HEK293T (cell line): ENCODE results near the gene MVB12B.

Experiments
- CTCF ChIA-PET: fragments of 350-600 bp; formaldehyde crosslinking; extraction: SDS; loops from one replicate; lab custom pipeline; 2021; ENCODE audit warnings: antibody characterized with exemption, inconsistent platforms; lab: Yijun Ruan, JAX
- POLR2A ChIA-PET: fragments of 350-600 bp; formaldehyde crosslinking; extraction: SDS; loops from one replicate; lab custom pipeline; 2020; ENCODE audit warnings: antibody characterized with exemption, inconsistent platforms; lab: Yijun Ruan, JAX
- DNase-seq: peaks from one replicate; pipeline ENCODE4 v3.0.0; 2012; ENCODE audit warnings: mixed read lengths; ENCODE audit errors: extremely low spot score
- ARNT ChIP-seq: fragments of 450-650 bp; IDR thresholded peaks from 2 replicates; pipeline ENCODE4 v1.6.1; 2017; ENCODE audit warnings: mild to moderate bottlenecking
- BHLHE40 ChIP-seq: fragments of 450-650 bp; IDR thresholded peaks from 2 replicates; pipeline ENCODE4 v1.6.1; 2016; ENCODE audit warnings: mild to moderate bottlenecking, moderate library complexity, borderline replicate concordance
- CTBP1 ChIP-seq: fragments of 450-650 bp; IDR thresholded peaks from 2 replicates; pipeline ENCODE4 v1.6.1; 2016; ENCODE audit warnings: borderline replicate concordance
- ELF4 ChIP-seq: fragments of 450-650 bp; IDR thresholded peaks from 2 replicates; pipeline ENCODE4 v1.6.1; 2017; ENCODE audit warnings: antibody characterized with exemption
- FOXA1 ChIP-seq: fragments of 450-650 bp; IDR thresholded peaks from 2 replicates; pipeline ENCODE4 v1.6.1; 2016; ENCODE audit warnings: mild to moderate bottlenecking
- FOXK2 ChIP-seq: fragments of 450-650 bp; IDR thresholded peaks from 2 replicates; pipeline ENCODE4 v1.6.1; 2016; ENCODE audit warnings: mild to moderate bottlenecking
- FOXM1 ChIP-seq: fragments of 450-650 bp; IDR thresholded peaks from 2 replicates; pipeline ENCODE4 v1.6.1; 2017; ENCODE audit warnings: mild to moderate bottlenecking, borderline replicate concordance
- HDGF ChIP-seq: fragments of 450-650 bp; IDR thresholded peaks from 2 replicates; pipeline ENCODE4 v1.6.1; 2017; ENCODE audit warnings: antibody characterized with exemption, borderline replicate concordance
- L3MBTL2 ChIP-seq: fragments of 450-650 bp; conservative IDR thresholded peaks from 2 replicates; pipeline ENCODE4 v1.6.1; 2016; ENCODE audit warnings: mild to moderate bottlenecking
- LEF1 ChIP-seq: fragments of 450-650 bp; IDR thresholded peaks from 2 replicates; pipeline ENCODE4 v1.6.1; 2017; ENCODE audit warnings: mild to moderate bottlenecking, borderline replicate concordance
- NFRKB ChIP-seq: fragments of 450-650 bp; IDR thresholded peaks from 2 replicates; pipeline ENCODE4 v1.6.1; 2016; ENCODE audit warnings: mild to moderate bottlenecking, moderate library complexity
- PKNOX1 ChIP-seq: fragments of 450-650 bp; IDR thresholded peaks from 2 replicates; pipeline ENCODE4 v1.6.1; 2016
- SP1 ChIP-seq: fragments of 450-650 bp; IDR thresholded peaks from 2 replicates; pipeline ENCODE4 v1.6.1; 2017
- SUZ12 ChIP-seq: fragments of 450-650 bp; IDR thresholded peaks from 2 replicates; pipeline ENCODE4 v1.6.1; 2016; ENCODE audit warnings: mild to moderate bottlenecking
- TARDBP ChIP-seq: fragments of 450-650 bp; IDR thresholded peaks from 2 replicates; pipeline ENCODE4 v1.6.1; 2016
- ZNF384 ChIP-seq: fragments of 450-650 bp; IDR thresholded peaks from 2 replicates; pipeline ENCODE4 v1.6.1; 2016

MVB12B gene

GRCh38 chr9:126424511-126424910, 97.9 kb downstream of the MVB12B start:
- TF ChIP-seq L3MBTL2: no peak
- no peak for TF ChIP-seq TARDBP
- no peak for TF ChIP-seq ZNF384
- no peak for TF ChIP-seq SUZ12
- no peak for TF ChIP-seq FOXK2
- no peak for TF ChIP-seq BHLHE40
- ChIA-PET CTCF (no interaction called here), POLR2A (no interaction called here)
- no peak for DNase-seq

GRCh38 chr9:126428534-126429175, 102.0 kb downstream of the MVB12B start:
- POLR2A ChIA-PET: no interaction called here
- no peak for TF ChIP-seq SP1
- TF ChIP-seq PKNOX1: no peak
- TF ChIP-seq HDGF: no peak
- no peak for TF ChIP-seq ZNF384
- TF ChIP-seq CTBP1: no peak
- TF ChIP-seq L3MBTL2: no peak
- no peak for TF ChIP-seq BHLHE40
- TF ChIP-seq ELF4: no peak
- CTCF ChIA-PET: no interaction called here
- DNase-seq: no peak

- DNase-seq: no peak
- TF ChIP-seq ZNF384 (no peak), LEF1 (no peak), ARNT (no peak), TARDBP (no peak), CTBP1 (no peak), FOXM1 (no peak), BHLHE40 (no peak), FOXK2 (no peak), HDGF (no peak)
- POLR2A ChIA-PET: no interaction called here
- CTCF ChIA-PET: no interaction called here
Observed at GRCh38 chr9:126429190-126429589, 102.6 kb downstream of the MVB12B start.

- DNase-seq: no peak
- TF ChIP-seq SP1 (no peak), ELF4 (no peak)
- ChIA-PET CTCF (interaction anchor here (0.7 kb wide), 1 partner anchor 28 kb away, joined by 3 read pairs; no protein-coding TSS in a partner anchor), POLR2A (no interaction called here)
Observed at GRCh38 chr9:126430124-126430523, 103.5 kb downstream of the MVB12B start.

- TF ChIP-seq SUZ12: no peak
- TF ChIP-seq BHLHE40: no peak
- TF ChIP-seq TARDBP: no peak
- no peak for TF ChIP-seq FOXM1
- no peak for TF ChIP-seq PKNOX1
- TF ChIP-seq L3MBTL2: no peak
- TF ChIP-seq ARNT: no peak
- TF ChIP-seq LEF1: no peak
- no peak for TF ChIP-seq ZNF384
- TF ChIP-seq NFRKB: no peak
- no peak for TF ChIP-seq SP1
- TF ChIP-seq FOXA1: no peak
- TF ChIP-seq ELF4: no peak
- TF ChIP-seq FOXK2: no peak
- TF ChIP-seq HDGF: no peak
- no peak for TF ChIP-seq CTBP1
- POLR2A ChIA-PET: no interaction called here
- CTCF ChIA-PET: interaction anchor here (0.7 kb wide), 1 partner anchor 27 kb away, joined by 3 read pairs; no protein-coding TSS in a partner anchor
- no peak for DNase-seq
Observed at GRCh38 chr9:126431077-126431742, 104.6 kb downstream of the MVB12B start.

- TF ChIP-seq CTBP1 (no peak), FOXA1 (no peak), FOXM1 (no peak), SUZ12 (no peak), HDGF (no peak), TARDBP (no peak), LEF1 (no peak), ZNF384 (no peak), L3MBTL2 (no peak), PKNOX1 (no peak)
- ChIA-PET CTCF (interaction anchor here (0.7 kb wide), 1 partner anchor 24 kb away, joined by 3 read pairs; no protein-coding TSS in a partner anchor), POLR2A (interaction anchor here (0.5 kb wide), 1 partner anchor 261 kb away, joined by 3 read pairs; no protein-coding TSS in a partner anchor)
- DNase-seq: no peak
Observed at GRCh38 chr9:126432659-126433058, 106.0 kb downstream of the MVB12B start.
